ENCODE results near the gene FAM107A.
A peak's percentile ranks its signal among the peaks of the same experiment; 100 is the strongest.

Gene FAM107A, protein sequence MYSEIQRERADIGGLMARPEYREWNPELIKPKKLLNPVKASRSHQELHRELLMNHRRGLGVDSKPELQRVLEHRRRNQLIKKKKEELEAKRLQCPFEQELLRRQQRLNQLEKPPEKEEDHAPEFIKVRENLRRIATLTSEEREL

DNA sequence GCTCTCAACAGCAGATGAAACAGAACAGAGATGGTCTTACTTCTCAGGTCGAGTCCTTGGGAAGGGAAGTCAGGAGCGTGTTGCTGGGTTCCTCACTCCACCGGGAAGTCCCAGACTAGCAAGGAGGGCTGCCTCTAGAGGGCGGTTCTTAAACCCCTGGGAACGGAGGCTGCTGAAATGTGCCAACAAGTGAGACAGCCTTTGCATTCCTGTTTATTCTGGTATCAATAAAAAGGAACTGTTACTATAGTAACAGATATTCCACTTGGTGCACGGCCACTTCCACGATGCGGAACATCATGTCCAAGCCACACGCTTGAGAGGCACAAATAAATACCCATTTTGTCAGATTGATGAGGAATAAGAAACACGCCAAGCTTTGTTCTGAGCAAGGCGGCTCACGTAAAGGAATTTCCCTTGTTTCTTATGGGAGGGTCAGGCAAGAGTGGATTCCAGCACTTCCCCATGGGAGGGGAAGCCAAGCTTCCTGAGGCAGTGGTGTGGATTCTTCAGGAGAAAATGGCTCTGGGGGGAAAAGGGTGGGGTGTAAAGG is at the start of gene FAM107A:
TSS of gene FAM107A (minus strand) at position 123 of the 553 bp plus-strand sequence. CDS start 7,531 bp downstream, outside the sequence.
- peak in 1 of 2 donors; percentile 4 for DNase-seq

DNA sequence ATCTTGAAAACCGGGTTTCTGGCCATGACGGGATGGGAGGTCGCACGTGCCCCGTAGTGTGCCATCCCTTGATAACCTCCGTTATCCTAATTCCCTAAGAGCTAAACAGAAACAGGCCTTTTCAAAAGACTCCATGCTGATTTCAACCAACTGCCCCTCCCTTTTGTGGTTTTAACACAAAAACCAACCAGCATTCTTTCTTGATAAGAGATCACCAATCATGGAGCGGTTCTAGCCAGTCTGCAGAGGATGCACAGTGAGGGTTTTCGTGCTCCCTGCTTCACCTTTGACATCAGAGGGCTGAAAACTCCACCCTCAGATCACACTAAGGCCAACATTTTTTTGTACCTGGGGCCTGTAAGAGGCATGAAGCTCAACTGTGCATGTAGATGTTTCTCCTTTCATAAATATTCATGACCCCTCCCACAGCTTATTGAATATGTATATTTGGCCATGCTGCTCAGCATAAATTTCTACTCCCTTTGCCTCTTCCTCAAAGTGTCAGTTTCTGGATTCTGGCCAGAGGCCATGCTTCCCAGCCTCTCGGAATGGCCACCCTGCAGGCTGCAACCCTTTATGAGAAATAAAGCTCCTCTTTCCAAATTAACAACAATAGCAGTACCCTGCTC is 48.1 kb upstream of the FAM107A start:
- no peak for DNase-seq

DNA sequence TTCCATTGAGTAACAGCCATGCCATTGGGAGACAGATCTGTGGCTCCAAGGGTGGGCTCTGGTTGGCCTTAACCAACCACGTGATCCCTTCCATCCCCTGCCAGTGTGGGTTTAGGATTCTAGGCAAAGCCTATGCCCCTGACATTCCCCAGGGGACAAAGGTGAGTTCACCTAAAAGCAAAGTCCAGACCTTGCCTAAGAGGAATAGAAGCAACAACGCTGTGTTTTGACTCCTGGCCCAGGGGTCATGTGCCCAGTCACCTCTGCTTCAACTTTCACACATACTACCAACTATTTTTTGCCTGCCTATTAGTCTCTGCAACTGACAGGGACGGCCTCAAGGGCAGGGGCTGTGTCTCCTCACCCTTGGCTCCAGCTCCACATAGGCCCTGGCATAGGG is 47.4 kb upstream of the FAM107A start:
- DNase-seq: no peak

DNA sequence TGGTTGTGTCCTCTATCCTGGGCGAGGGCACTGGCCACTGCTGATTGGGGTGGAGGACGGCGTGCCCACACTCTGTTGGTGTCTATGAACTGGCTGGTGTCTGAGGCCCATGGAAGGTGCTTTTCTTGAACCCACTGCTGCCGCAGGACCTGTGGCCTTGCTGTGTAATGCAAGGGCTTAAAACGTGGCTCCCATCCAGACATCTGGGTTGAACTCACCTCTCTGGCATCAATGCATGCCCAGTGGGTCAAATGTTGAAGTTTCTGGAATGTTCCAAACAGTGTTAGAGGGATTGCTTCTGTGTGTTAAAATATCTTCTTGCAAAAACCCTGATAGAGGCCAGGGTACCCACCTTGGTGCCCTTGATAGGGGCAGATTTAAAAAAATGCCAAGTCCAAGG is 46.8 kb upstream of the FAM107A start:
- no peak for DNase-seq

DNA sequence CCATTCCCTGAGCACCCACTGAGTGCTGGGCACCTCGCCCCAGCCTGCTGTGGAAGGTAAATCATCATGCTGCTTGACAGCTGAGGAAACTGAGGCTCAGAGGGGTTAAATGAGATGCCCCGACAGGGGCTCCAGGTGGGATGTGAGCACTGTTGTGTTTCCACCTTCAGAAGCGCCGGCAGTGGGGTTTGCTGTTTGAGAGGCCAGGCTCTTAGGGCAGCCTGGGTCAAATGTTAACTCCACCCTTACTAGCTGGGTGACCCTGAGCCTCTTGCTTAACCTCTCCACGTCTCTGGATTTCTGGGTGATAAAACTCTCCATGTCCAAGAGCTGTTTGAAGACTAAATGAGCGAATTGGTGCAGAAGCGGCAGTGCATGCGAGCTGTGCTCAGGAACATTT is 46.3 kb upstream of the FAM107A start:
- DNase-seq: no peak

DNA sequence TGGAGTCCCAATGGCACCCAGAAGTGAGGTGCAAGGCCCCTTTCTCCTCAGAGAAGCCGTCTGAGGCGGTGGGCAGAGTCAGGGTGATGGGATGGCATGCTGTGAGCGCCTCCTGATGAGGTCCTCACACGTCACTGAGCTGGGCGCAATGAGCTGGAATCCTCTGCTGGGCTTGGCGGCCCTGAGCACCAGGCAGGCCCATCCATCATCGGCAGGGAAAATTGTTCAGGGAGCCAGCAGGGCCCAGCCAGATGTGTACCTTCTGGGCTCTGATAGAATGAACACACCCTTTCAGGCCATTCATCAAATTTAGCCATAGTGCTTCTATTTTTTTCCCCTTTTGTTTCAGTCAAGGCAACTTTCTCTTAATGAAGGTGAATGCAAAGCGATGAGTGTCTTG is 45.7 kb upstream of the FAM107A start:
- DNase-seq: no peak

DNA sequence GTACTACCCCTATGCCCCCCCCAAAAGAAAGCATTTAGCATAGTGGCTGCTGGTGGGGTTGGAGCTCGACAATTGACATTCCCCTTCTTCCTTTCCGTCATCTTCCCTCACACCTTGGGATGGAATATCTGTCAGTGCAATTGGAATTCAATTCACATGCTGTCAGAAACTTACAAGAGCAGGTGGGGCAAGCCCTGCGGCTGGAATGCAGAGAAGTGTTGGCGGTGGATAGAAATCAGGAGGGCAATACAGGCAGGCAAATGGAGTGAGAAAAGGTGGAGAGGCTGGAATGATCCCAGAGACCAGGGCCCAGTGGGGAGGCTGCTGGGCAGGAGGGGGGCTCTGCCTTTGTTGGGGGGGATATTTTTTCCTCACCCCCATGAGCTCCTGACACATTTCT is 45.2 kb upstream of the FAM107A start:
- no peak for DNase-seq

DNA sequence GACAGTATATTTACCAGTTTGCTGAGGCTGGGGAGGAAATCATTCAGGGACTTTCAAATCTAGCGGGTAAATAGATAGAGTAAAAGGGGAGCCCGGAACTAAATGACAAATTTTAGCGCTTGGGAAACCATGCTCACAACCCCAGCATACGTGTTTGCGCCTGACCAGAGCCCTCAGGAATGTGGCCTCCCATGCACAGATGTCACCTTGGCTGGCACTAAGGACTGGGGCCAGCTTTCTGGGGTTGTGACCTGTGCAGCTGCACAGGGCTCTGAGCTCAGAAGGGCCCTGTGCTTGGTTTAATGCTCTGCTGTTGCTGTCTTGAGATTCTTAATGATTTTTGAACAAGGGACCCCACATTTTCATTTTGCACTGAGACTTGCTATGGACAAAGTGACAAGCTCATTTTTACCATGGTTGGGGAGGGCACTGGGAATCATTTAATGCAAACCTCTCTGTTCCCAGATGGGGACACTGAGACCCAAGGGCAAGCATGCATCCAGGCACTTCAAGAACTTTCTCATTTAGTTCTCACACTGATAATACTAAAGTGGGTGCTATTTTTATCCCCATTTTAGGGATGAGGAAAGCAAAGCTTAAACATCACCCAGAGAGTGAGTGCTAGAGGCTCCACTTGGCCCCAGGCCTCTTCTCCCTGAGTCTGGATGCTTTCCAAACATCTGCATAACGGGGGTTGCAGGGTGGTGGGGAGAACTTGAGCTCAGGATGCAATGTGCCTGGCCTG is 44.1 kb upstream of the FAM107A start:
- no peak for DNase-seq

DNA sequence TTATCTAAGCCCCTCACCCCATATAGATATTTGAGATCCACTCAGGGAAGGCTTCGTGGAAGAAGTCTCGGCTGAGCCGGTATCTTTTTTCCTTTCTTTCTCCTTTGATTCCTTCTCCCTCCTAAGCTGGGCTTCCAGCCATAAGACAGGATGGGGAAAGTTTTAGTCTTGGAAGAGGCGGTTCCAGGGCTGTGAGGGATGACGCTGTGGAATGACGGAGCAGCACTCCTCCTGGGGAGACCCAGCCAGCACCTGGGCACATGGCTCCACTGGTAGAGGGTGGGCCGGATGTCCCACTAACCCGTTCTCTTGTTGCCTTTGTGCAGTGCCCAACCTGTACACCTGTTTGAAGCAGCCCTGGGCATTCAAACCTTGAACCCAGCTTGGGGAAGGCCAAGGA is 43.2 kb upstream of the FAM107A start:
- DNase-seq: no peak

DNA sequence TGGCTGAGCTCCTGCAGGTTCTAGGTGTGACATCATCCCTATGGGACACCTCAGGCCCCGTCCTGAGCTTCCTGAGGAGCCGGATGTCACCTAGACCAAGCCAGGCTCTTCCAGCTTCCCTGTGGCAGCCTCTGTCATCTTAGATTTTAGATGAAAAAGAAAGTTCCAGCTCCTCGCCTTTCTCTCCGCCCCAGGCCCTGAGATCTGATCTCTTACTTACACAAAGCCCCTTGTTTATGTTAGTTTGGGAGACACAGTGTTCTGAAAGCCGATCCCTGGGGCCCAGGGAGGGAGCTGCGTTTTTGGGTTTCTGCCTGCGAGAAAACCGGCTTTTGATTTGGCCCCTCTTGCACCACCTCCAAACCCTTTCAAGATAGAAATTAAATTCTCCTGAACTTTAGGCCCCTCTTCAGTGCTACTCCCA is 40.2 kb upstream of the FAM107A start:
- no peak for DNase-seq

DNA sequence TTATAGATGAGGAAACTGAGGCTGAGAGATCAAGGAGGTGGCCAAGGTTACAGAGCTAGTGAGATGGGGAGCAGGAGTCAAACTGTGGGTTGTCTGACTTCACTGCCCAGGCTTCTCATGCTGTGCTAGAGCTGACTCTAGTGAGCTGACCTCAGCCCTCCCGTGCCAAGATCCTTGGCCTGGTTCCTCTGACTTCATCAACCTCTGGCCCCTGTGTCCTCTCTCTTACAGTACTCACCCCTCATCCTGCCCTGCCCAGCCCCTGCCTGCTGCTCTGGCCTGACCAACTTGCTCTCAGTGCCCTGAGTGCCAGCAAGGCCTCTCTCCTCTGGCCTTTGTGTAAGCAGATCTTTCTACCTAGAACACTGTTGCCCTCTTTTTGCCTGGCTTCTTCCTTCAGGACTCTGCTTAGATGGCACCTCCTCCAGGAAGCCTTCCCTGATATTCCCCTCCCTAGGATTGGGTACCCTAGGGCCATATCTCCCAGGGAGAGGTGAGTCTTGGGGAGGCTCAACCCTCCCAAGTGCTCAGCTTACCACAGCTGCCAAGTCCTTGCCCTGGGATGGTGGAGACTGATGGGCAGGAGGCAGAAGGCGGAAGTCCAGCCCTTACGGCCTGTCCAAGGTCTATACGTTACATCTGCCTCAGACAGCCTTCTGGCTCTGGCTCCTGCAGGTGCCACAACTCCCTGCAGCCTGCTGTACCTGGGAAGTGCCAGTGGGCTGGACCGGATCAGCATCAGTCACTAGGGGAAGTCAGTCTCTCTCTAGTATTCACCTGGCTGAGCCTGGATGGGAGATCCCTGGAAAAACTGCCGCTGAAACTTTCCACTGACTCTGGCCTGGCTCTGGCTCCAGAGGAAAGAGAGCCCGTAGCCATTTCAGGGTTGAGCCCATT is 36.3 kb upstream of the FAM107A start:
- DNase-seq: no peak

DNA sequence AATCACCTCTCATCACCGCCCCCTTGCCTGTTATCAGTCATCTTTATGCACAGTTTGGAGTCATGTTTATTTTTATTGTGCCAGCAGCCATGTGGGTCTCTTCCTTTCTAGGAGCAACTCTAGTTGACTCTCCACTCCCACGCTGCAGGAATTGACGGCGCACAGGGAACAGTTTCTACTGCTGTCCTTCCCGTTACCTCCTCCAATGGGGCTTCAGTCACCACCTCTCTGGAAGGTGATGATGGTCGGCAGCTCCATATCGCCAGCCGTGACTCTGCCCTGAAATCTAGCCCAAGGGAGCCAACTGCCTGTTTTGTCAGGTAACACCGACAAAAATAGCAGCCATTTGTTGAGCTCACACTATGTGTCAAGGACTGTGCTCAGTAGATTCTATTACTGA is 35.6 kb upstream of the FAM107A start:
- no peak for DNase-seq

DNA sequence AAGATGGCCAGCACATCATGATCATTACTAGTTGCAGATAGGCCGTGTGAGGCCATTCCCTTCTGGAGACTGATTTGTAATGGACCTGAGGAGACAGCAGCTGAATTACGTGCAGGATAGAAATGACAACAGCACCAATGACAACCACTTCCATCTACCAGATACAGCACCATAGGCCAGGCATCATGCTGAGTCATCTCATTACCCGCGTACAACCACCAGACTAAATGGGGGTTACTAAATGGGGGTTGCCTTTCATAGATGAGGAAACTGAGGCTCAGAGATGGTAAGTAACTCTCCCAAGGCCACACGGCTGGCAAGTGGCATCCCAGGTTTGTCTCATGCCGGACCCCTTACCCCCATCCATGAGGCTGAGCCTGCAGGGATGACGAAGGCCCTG is 32.8 kb upstream of the FAM107A start:
- no peak for DNase-seq

DNA sequence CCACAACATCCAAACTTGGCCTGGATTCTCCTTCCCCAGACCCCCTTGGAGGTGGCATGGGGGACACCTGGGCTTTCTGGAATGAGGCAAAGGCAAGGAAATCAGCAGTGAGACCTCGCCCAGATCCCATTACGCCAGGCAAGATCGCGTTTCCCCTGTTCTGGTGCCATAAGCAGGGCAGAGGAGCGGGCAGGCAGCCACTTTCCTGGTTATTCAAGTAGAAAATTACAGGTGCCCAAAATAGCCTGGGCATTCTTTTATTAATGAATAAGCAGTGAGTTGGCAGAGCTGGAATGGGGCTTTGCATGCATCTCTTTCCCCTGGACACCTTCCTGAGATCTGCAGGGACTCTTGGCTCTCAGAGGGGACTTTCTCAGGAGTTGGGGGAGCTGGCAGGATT is 31.5 kb upstream of the FAM107A start:
- no peak for DNase-seq

DNA sequence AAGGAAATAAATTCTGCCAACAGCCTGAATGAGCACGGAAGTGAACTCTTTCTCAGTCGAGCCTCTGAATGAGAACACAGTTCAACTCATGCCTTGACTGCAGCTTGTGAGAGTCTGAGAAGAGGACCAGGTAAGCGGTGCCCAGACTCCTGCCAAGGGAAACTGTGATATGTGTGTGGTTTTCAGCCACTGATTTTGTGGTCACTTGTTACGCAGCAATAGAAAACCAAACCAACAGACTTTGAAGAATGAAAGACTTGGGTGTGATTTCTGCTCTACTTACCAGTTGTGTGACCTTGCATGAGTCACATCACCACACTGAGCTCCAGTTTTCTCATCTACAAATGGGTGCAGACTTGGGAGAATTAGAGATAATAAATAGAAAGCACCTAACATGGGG is 30.6 kb upstream of the FAM107A start:
- no peak for DNase-seq

DNA sequence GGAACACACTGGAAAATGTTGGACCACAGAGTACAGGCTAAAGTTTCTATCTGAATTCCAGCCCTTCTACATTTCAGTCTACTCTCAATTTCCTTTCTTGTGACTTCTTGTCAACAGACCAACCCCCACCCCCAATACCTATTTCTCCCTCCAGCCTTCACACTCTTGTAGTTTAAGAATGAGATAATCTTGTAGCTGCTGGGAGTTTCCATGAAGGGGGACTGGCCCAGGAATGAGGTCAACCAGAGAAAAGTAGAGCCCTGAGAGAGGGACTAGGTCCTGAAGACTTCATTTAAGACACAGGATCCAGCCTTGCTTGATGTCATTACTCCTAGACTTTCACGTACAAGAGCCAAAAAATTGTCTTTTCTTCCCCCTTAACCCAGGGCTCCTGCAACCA is 29.5 kb upstream of the FAM107A start:
- DNase-seq: no peak

DNA sequence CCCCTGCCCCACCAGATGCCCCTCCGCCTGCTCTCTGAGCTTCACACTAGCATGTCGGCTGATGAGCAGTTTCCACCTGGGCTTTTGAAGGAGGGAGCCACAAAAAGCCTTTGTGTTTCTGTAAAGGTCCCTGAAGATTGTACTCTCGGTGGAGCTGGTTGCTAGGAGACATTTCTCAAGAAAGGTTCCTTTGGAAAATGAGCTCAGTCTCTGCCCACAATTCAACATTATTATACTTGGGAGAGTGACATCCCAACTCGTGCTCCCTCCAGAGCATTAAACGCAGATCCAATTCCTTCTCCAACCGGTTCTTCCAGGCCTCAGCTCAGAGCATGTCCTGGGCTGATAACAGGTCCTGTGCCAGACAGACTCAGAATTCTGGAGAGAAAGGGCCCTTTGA is 26.8 kb upstream of the FAM107A start:
- DNase-seq: no peak

DNA sequence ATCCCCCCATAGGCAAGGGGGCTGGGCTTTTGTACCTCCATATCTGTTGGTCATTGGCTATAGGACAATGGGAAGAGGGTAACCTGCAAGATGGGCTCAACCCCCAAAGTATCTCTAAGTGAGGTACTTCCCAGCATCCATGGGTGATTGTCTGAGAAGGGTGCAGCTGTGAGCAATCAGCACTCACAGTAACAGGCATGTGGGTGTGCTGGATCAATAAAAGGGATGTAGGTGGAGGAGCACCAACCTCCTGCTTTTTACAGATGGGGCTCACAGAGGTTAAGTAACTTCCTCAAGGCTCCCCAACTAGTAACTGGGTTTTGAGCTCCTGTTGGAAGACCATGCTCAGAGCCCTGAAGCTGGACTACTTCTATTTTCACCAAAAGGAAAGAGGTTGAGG is 26.4 kb upstream of the FAM107A start:
- DNase-seq: no peak

DNA sequence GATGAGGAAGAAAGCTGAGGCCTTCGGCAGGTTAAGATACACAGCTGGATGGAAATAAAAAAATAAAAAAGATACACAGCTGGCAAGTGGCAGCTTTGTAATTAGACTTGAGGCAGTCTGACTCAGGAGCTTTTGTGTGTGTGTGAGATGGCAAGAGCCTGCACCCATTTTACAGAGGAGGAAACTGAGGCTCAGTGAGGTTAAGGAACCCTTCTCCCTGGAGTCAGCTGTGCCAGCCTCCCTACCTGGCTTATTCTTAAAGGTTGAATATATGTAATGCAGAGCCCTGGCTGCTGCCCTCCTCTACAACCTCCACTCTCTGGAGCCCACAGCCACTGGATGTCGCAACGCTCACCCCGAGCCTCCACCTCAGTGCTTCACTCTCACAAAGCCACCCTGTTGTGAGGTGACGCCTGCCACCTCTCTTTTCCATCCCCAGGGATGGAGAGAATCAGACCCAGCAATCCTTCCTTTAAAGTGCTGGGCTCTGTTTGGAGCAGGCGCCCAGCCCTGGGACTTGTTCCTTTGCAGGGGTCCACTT is 20.6 kb upstream of the FAM107A start:
- no peak for DNase-seq

DNA sequence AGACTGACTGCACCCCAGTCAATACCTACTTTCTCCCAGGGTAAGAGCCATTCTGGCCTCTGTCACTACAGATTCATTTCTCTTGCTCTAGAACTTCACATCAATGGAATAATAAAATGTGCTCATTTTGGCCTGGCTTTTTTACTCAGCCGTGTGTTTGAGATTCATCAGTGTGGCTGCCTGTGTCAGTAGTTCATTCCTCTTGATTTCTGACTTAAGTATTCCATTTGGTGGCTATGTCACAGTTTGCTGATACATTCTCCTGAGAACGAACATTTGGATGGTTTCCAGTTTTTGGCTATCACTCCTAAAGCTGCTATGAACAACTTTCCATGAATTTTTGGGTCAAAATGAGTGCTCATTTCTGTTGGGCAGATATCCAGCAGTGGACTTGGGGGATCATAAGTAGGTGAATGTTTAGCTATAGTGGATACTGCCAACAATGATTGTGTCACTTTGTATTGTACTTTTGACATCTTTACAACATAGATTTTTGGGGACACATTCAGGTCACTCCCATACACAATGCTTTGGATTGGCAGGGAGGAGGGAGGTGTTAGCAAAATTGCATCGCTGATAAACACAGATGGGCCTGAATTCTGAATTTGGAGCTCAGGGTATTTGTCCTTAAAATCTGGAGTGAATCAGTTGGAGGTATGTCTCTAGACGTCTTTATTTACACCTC is 19.8 kb upstream of the FAM107A start:
- DNase-seq: no peak

DNA sequence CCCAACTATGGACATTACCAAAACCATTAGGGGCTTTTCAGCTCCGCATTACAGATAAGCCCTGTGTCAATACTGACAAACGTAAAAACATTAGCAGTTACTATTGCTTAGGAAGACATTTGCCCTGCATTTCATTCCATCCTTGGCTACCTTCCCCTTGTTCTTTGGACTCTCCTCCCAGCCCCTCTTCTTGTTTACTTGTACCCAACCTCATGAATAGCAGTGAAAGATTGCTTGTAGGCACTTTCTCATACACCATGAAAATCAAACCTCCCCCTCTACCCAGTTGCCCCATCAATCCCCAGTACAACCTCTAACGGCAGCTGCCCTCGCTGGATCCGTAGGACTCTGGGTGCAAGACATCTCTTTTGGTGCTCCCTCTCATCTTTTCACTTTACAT is 16.9 kb upstream of the FAM107A start:
- no peak for DNase-seq
